HG03558 (cell line): ENCODE measurements around the gene SDK1.

ENCODE experiments used
- ATAC-seq: cut with Tn5 transposase; IDR thresholded peaks from one replicate; pipeline ENCODE4 v1.9.1; 2021; ENCODE audit warnings: moderate number of reproducible peaks; ENCODE audit not compliant: unreplicated experiment; ENCODE audit errors: extremely low read depth

SDK1 gene

DNA sequence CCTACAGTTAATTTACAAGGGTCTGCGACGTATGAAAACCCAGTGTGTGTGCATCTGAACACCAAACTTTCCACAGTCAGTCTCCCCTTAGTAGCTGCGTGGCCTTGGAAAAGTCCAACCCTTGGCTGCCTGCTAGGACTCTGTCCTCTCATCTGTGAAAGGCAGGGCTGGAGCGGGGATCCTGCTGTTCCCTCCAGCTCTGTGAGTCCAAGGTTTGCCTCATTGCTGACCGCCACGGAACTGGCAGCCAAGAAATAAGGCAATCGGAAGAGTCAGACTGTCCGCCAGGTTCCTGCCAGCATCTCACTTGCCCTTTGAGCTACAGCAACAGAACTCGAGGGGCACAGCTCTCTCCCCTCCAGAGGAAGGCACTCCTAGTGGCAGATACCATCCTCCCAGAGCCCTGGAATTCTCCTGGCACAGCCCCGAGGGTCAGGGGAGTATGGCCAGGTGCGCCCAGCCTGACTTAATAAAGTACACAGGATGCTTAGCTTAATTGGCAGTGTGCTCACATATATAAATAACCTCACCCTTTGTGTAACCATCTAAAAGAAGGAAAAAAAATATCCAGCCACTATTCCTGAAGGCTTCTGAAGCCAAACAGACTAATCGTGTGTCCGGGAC is 851.0 kb downstream of the SDK1 start:
- no peak for ATAC-seq

DNA sequence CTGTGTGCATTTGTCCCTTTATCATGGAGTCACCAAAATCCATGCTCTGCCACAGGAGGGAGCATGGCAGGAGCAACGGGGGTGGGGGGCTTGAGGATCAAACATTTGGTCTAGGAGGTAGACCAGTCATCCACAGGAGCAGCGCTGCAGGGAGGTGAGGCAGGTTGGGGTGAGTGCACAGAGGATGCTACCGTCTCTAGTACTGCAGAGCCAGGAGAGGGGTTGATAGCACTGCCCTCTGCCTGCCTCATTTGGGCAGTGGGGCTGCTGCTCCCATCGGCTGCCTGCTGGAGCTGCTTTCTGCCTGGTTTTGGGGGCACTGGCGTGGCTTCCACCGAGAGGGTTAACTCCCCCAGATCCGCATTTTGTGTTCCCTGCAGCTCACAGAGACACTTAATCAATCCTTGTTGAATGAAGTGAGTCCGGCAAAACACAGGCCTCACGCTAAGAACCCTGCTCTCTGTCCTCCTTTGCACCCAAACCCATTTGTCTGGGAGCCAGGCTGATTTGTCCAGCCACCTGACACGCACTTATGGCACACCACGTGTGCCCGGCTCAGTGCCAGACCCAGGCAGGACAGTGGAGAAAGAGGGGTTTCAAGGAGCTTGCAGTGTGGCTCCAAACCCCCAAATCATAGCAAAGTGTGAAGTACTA is 854.0 kb downstream of the SDK1 start:
- ATAC-seq = no peak

DNA sequence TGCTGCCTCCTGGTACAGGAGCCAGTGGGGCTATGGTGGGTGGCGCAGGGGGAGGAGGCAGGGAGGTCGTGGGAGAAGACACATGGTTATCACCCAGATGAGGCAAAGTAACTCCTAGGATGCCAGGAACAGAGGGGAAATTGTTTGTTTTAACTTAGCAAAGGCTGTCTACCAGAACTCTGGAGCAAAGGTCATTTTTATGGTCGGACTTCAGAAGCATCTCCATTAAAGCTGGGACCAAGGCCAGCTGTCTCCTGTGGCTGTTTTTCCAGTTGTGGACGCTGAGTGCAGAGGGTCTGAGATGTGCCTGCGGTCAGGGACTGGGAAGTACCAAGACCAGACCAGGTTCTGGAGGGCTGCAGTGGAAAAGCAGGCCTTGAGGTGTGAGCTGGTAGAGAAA is 855.1 kb downstream of the SDK1 start:
- no peak for ATAC-seq

DNA sequence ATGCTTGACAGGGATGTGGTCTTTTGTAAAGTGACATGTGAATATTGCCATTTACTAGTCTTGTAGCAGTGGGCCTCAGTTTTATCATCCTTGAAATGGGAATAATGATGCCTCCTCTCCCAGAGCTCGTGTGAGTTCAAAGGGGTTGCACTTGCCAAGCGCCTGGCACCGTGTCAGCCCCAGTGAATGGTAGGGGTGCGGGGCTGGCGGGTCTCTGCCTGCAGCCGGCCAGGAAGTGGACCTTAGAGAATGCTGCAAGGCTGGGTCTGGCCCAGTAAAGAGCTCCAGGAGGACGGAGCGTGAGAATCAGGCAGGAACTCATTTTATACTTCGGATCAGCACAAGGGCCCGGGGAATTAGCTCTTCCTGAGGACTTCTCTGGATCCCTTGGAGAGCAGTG is 856.6 kb downstream of the SDK1 start:
- no peak for ATAC-seq

DNA sequence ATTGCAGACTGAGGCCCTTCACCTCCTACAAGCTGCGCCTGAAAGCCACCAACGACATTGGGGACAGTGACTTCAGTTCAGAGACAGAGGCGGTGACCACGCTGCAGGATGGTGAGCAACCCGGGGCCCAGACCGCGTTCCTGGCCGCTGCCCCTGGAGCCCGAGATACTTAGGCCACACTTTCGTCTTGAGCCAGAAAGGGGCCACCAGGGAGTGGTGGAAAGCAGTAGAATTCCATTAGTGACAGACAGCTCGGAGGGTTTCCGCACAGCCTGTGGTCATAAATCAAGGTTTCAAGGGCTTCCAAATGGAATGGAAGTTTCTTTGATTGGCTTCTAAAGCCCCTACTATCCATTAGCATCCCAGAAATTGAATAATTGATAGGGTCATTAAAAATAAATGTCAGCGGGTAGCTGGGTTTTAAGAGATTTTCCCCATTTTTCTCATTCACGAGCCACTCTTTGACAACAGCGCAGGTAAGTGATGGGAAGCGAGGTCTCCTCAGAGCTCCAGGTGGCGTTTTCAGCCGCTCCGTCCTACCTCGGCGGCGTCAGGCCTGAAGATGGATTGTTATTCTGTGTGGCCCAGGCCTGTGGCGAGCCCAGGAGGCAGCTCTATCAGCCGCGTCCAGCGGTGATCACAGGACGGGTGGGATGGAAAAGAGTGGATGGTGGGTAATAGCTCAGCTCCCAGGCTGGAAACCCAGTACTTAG is 857.5 kb downstream of the SDK1 start:
- ATAC-seq = no peak

DNA sequence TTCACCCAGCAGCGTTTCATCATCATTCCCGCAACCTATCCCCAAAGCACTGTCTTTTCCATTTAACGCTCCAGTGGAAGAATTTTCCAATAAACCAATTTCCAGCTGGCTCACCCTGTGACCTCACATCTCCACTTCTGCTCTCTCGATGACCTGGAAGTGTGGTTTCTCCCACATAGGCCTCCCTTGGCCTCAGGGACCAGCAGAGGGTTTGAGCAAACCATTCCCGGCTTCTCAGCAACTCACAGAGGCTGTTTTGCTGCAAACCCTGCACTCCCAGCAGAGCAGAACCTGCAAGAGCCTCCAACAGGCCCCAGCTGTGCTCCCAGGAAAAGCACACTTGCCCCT is 858.1 kb downstream of the SDK1 start:
- ATAC-seq = no peak

DNA sequence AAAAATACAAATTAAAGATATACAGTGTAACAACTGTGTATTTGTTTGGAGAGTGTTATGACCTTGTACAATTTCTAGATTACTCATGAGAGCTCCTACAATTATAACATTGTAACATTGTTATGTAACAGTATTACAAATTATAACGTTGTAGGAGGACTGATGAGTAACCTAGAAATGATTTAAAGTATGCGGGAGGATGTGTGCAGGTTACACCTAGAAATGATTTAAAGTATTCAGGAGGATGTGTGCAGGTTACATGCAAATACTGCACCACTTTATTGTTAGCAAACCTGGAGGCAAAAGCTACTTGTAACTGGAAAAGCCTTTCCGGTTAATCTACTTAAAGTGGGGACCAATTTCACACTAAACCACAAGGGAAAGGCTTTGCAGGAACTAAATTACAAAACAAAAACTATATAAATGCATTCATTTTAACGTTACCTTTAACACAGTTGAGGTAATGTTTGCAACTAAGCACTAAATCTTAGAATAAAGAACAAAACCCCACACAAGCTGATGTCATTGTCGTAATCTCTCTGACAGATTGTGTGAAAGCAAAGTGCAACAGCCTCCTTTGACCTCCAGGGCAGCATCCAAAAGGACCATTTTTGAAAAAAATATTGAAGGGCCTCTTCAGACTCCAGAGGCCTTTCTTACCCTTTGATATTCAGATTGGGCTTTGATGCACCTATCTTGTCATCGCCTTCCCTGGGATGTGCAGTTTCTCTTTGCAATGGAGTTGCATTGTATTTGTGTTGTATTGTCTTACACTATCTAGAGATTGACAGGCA is 858.9 kb downstream of the SDK1 start:
- ATAC-seq = no peak

DNA sequence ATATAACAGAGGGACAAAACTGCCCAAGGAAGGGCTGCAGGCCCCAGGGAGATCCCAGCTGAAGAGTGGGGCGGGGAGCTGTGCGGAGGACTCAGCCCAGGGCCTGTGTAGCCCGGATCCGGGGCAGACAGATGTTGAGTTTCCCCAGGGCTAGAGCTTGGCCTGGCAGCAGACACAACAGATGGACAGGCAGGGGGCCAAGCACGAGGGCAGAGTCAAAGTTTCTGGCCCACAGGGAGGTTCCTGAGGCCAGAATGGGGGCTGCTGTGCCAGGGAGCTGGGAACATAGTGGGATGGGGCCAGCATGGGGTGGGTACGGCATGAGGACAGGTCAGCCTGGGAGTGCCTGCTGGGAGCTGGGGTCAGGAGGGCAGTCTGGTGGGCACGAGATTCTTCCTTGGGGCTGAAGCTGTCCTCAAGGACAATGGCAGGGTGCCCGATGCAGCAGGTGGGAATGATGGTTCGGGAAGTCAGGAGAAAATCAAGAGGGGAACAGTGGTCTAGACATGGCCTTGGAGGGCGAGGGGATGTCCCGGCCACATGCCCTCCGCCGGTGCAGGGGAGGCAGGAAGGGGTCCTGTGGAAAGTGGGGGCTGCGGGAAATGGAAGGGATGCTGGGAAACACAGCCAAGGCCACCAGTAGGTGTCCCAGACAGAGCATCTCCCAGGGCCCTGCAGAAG is 862.0 kb downstream of the SDK1 start:
- no peak for ATAC-seq

DNA sequence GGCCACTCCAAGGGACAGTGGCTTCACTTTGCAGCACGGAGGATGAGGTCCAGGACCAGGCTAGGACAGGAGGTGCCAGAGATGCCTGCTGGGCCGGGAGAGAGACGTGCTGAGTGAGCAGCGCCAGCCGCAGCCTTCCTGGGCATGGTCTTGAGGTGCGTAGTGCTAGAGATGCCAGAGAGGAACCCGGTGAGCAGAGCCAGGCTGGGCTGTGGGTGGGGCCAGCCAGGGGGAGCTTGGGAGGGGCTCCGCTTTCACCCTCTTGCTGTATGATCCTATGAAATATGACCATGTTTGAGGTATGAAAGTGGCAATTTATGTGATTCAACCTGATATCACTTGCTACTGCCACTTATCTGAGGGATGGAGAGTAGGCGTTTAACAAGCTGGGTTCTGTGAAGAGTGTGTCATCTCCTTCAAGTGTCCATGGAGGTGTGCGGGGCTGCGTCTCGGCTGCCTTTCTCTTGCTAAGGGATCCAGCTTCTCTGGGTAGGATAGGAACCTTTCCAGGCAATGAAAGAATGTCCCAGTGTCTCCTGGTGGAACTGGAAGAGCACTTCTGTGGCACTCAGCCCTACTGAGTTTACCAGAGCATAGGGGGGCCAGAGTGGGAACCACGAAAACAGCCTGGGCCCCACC is 862.6 kb downstream of the SDK1 start:
- no peak for ATAC-seq

DNA sequence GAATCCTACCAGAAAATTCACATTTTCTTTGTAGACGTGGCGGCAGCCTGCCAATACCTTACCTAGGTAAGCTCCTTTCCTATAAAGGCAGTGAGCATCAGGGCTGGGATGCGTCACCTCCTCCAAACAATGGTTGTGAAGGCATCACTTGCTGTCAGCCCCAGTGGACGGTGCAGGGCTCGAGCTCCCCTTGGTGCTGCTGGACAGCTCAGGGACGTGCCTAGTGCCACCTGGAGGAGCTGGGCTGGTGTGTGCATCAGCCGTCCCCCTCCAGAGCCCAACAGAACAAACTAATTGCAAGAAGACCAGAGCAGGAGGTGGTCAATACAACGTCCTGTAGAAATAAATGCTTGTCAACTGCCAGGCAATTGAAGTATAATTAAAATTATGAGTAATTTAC is 863.5 kb downstream of the SDK1 start:
- no peak for ATAC-seq

DNA sequence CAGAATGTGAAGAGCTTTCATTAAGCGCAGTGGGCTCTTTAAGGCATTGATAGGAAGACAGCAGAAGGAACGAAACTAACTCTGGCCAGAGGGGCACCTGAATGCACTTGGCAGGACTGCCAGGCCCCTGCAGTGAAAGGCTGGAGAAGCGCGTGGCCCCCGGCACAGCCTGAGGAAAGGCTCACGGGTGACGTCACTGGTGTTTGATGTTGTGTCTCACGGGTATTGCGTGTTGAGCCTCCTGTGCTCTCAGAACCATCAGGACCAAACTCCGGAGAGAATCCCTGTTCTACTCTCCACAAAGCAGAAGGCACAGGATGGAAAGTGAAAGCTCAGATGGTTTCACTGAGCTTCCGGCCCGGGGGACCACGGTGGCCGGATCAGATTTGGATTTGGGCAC is 865.3 kb downstream of the SDK1 start:
- no peak for ATAC-seq

DNA sequence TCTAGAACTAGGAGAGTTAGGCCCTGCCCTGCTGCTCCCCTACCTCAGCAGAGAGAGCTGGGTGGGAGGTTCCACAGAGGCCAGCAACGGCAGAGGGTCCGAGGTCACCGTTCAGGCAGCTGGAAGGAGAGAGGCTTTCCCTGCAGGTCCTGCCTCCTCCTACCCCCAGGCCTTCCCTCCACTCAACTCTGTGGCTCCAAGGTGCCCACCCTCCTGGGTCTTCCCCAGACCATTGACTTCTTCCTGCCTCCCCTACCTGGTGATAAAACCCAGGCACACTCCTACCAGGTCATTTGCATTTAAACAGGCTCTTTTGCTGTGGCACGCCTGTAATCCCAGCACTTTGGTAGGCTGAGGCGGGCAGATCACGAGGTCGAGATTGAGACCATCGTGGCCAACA is 865.8 kb downstream of the SDK1 start:
- no peak for ATAC-seq

DNA sequence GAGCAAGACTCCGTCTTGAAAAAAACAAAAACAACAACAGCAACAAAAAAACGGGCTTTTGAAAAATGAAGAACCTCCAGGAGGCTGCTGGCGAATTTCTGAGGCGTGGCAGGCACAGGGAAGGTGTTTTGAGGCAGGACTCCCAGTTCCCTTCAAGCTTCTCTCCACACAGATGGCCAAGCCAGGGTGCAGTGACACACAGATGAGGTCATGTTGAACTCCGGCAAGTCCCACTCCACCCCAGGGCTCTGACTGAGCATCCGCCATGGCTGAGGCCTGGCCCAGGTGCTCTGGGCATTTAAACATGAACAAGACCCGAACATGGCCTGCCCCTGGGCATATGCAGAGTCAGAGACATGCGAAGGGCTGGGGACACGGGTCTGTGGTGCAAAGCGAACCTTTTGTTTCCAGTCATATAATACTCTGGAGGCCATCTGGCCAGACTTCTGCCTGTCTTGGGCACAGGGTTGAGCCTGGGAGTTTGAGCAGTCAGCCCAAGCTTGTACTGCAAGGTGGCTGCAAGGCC is 866.4 kb downstream of the SDK1 start:
- no peak for ATAC-seq

DNA sequence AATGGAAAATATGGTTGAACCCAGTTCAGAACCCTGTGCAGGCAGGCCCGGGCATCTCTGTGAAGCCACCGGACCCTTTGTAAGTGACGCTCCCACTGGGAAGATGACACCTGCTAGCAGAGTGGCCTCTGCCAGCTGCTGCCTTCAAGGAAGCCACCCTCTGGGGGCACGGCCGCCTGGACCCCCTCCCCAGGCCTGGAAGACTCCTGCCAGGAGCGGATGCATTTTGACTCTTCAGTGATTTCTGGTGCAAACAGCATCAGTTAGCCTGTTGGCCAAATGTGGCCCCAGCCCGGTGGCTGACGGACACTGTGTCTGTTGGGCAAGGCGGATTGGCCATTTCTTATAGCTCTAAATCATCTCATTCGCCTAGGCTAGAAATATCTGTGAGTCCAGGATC is 867.0 kb downstream of the SDK1 start:
- ATAC-seq = no peak

DNA sequence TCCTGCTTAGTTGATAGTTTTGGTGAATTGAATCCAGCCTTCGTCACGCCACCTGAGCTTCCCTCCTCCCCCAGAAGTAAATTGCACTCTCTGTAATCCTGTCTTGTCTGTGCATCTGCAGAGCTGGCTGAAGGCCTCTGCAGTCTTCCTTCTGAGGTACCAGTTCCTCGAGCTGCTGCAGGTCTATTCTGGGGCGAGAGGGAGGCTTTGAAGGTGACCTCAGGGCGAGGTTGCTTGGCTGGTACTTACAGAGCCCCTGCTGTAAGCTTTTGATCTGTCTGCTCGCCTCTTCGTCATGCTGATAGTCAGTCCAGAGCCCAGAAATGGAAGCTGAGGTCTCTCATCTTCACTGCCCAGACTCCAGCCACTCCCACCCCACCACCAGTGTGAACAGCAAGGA is 867.5 kb downstream of the SDK1 start:
- ATAC-seq = no peak

DNA sequence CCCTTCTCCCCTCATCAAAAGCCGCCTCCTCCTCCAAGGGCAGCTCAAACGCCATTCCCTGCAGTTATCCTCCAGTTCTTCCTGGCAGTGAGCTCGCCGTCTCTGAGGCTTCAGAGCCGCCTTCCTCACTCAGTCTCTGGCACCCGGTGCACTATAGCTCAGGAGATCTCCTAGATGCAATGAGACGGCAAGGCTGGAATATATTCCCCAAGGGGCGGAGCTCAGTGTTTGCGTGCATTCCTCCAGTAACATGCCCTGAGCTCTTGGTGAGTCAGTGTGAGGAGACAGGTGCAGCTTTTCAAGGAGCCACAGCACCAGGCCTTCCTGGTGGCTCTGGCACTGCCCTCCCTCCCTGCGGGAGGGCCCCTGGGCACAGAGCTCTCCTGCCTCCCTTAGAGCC is 868.4 kb downstream of the SDK1 start:
- ATAC-seq = no peak

DNA sequence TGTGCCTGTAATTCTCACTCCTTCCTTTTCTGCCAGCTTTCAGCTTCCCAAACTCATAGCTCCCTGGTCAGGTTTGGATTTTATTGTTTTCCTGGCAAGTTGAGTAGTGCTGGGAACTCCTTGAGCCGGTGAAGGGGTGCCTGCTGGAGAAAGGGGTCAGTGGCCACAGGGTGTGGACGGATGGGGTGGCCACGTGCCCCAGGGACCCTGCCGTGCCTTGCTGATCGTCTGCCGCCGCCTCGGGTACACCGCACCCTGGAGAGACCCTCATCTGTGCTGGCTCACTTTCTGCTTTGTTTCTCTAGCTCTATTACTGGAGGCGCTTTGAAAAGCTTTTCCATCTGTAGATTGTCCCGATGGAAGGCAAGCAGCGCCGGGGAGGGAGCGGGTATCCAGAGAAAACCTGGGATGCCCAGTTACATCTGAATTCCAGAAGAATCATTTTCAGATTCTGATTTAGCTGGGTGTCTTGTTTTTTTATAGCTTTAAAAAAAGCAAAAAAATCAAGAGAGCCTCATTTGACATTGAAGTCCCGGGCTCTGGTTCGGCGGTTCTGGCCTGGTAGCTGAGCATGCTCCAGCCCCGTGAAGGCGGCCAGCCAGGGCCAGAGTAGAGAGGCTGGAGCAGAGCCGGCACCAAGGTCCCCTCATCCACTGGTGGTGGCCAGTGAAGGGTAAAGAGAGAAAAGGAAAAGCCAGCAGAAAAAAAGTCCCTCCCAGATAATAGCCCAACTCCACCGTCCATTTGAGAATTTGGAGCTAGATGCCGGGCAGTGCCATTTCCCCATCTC is 870.1 kb downstream of the SDK1 start:
- ATAC-seq = no peak

DNA sequence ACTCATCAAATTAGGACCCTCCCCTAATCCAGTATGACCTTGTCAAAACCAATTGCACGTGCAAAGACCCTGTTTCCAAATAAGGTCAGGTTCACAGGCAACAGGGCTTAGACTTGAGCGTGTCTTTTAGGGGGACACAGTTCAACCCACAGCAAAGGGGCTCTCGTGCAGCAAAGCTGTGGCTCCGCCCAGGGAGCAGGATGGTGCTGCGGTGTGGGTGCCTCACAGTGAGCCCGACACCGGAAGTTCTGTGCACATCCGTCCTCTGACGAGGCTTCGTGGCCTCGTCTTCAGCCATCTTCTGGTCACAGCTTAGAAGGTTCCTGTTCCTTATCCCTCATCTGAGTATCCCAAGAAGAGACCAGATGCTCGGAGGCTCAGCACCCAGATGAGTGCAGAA is 871.8 kb downstream of the SDK1 start:
- no peak for ATAC-seq

DNA sequence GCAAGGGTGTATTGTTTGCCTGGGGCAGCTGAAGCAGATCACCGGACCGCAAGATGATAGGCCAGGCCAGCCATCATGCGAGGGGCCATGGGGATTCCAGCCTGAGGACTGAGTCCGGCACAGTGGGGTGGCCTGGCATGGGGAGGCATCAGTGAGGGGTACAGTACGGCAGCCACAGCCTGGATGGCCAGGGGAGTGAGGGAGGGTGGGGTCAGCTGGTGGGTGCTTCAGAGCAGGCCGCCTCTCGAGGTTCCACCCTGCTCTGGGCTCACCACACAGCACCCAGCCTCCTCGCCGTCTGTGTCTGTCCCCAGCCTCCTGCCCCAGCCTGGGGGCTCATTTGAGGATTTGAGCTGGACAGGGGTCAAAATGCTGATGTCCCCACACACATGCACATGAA is 872.6 kb downstream of the SDK1 start:
- no peak for ATAC-seq
